HL-60 (cell line): Measurements from ENCODE around the gene RNF169.
"Not testable (repeated sequence)": the region's sequence is repeated elsewhere in the genome, so short reads cannot be mapped to it uniquely, and the experiment has no call there.

ENCODE experiments used
- DNase-seq, 2 experiments: peaks; one replicate each; pipeline ENCODE4 v3.0.0-alpha.2; 2010 to 2020; ENCODE audit warnings: low read depth in 1 of 2, low spot score in 1 of 2
- H3K27ac ChIP-seq: fragments of 250-450 bp; sonication (Bioruptor Pico); replicated peaks from 2 replicates; pipeline ENCODE4 v1.5.1; 2020; ENCODE audit warnings: mild to moderate bottlenecking, moderate library complexity
- H3K27me3 ChIP-seq: fragments of 250-450 bp; sonication (Bioruptor Pico); 2 replicates; pipeline ENCODE4 v1.5.1; 2021; ENCODE audit warnings: mild to moderate bottlenecking, moderate library complexity; ENCODE audit not compliant: insufficient read depth, poor library complexity, severe bottlenecking
- H3K4me3 ChIP-seq: replicated peaks from 2 replicates; pipeline ENCODE4 v1.5.1; 2011; ENCODE audit warnings: mild to moderate bottlenecking, control low read depth, low read length; ENCODE audit not compliant: insufficient read depth
- CTCF ChIP-seq: IDR thresholded peaks from one replicate; pipeline ENCODE4 v1.5.1; 2011; ENCODE audit warnings: low read length, control low read depth, inconsistent platforms; ENCODE audit not compliant: insufficient read depth
- GABPA ChIP-seq: IDR thresholded peaks from 2 replicates; pipeline ENCODE4 v1.6.1; 2012; ENCODE audit warnings: low read depth
- POLR2AphosphoS5 ChIP-seq: IDR thresholded peaks from 2 replicates; pipeline ENCODE4 v1.6.1; 2012; ENCODE audit warnings: low read depth
- SPI1 ChIP-seq: IDR thresholded peaks from 2 replicates; pipeline ENCODE4 v1.6.1; 2012; ENCODE audit warnings: low read depth, mild to moderate bottlenecking, borderline replicate concordance
- TF ChIP-seq, protein P1 (sequence below): IDR thresholded peaks from 2 replicates; pipeline ENCODE4 v1.6.1; 2012; ENCODE audit warnings: low read depth; ENCODE audit not compliant: insufficient replicate concordance

RNF169 gene

DNA sequence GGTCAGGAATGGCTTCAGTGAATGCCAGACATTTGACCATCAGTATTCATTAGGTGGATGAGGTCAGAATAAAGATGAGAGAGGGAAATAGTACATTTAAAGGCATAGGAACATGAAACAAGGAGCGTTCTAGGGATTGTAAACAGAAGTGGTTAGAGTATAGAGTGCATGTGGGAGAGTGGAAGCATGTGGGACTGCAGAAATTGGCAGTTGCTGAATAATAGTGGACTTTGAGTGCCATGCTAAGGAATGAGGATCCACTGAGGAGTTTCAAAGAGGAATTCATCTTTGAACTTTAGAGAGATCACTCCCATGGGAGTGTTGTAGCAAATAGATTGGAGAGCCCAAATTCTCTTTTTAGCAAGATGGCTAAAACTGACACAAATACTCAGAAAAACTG is 7.9 kb downstream of the RNF169 start:
- Histone ChIP-seq H3K4me3 (no peak overlapping the region), H3K27ac (no peak overlapping the region), H3K27me3 (no peaks in the 10 kb centered on the region)
- no peak for DNase-seq
- TF ChIP-seq SPI1 (no peak), CTCF (no peak), POLR2AphosphoS5 (no peak), GABPA (no peak)
- TF ChIP-seq, protein P1, sequence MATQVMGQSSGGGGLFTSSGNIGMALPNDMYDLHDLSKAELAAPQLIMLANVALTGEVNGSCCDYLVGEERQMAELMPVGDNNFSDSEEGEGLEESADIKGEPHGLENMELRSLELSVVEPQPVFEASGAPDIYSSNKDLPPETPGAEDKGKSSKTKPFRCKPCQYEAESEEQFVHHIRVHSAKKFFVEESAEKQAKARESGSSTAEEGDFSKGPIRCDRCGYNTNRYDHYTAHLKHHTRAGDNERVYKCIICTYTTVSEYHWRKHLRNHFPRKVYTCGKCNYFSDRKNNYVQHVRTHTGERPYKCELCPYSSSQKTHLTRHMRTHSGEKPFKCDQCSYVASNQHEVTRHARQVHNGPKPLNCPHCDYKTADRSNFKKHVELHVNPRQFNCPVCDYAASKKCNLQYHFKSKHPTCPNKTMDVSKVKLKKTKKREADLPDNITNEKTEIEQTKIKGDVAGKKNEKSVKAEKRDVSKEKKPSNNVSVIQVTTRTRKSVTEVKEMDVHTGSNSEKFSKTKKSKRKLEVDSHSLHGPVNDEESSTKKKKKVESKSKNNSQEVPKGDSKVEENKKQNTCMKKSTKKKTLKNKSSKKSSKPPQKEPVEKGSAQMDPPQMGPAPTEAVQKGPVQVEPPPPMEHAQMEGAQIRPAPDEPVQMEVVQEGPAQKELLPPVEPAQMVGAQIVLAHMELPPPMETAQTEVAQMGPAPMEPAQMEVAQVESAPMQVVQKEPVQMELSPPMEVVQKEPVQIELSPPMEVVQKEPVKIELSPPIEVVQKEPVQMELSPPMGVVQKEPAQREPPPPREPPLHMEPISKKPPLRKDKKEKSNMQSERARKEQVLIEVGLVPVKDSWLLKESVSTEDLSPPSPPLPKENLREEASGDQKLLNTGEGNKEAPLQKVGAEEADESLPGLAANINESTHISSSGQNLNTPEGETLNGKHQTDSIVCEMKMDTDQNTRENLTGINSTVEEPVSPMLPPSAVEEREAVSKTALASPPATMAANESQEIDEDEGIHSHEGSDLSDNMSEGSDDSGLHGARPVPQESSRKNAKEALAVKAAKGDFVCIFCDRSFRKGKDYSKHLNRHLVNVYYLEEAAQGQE: no peak

GRCh38 chr11:74766905-74767304 is 18.3 kb downstream of the RNF169 start:
- H3K27ac ChIP-seq: no peak overlapping the region
- TF ChIP-seq GABPA (no peak), SPI1 (no peak), POLR2AphosphoS5 (no peak), CTCF (no peak)
- TF ChIP-seq, protein P1: no peak
- no peak for DNase-seq
- no peaks in the 10 kb centered on the region for H3K27me3 ChIP-seq
- no peak overlapping the region for H3K4me3 ChIP-seq

DNA sequence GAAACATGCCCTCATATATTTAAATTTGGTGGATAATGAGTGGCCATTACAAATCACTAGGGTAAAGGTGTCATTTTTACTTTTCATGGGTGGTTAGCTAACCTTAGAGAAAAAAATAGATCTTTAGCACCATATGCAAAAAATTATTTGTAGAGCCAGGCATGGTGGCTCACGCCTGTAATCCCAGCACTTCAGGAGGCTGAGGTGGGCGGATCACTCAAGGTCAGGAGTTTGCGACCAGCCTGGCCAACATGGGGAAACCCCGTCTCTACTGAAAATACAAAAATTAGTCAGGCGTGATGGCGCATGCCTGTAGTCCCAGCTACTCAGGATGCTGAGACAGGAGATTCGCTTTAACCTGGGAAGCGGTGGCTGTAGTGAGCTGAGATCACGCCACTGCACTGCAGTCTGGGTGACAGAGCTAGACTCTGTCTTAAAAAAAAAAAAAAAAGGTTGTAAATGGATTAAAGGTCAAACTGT is 19.6 kb downstream of the RNF169 start:
- H3K4me3 ChIP-seq, H3K27ac ChIP-seq, DNase-seq, H3K27me3 ChIP-seq: not testable (repeated sequence)

- no peak overlapping the region for H3K27ac ChIP-seq
- TF ChIP-seq, protein P1: no peak
- TF ChIP-seq SPI1 (no peak), POLR2AphosphoS5 (no peak), CTCF (no peak), GABPA (no peak)
- no peaks in the 10 kb centered on the region for H3K27me3 ChIP-seq
- no peak overlapping the region for H3K4me3 ChIP-seq
- DNase-seq: no peak
Measured at GRCh38 chr11:74769055-74769707, 20.5 kb downstream of the RNF169 start.
